Gastroesophageal sphincter (tissue), 4 donors: ENCODE data around the gene OR1Q1. TPM values are rescaled to one million over a fixed set of nuclear protein-coding genes. Genes with fewer than 3 reads are reported as not detected.
"Not testable (repeated sequence)": the region's sequence is repeated elsewhere in the genome, so short reads cannot be mapped to it uniquely, and the experiment has no call there.

Experiments
- ATAC-seq: fragments of 150-250 bp; one replicate; pipeline ENCODE4 v1.9.1; 2016; ENCODE audit warnings: mild to moderate bottlenecking, moderate library complexity
- H3K27ac ChIP-seq, 4 donors: fragments of 200-600 bp; sonication (generic) in 3 of 4; 1 replicate in 3 of 4; 2 replicates in 1 of 4; pipeline ENCODE4 v1.5.1; 2016 to 2019
- H3K27me3 ChIP-seq: fragments of 200-600 bp; sonication (generic); one replicate; pipeline ENCODE4 v1.5.1; 2019
- H3K36me3 ChIP-seq, 2 donors: fragments of 200-600 bp; sonication (generic); one replicate each; pipeline ENCODE4 v1.5.1; 2019; ENCODE audit warnings: control low read depth in 1 of 2
- H3K4me1 ChIP-seq, 3 donors: fragments of 200-600 bp; sonication (generic); 1 replicate in 2 of 3; 2 replicates in 1 of 3; pipeline ENCODE4 v1.5.1; 2016 to 2019; ENCODE audit warnings: control low read depth in 2 of 3
- H3K4me3 ChIP-seq, 2 donors: fragments of 200-600 bp; sonication (generic); one replicate each; pipeline ENCODE4 v1.5.1; 2019; ENCODE audit warnings: mild to moderate bottlenecking in 1 of 2, moderate library complexity in 1 of 2
- H3K9me3 ChIP-seq, 3 donors: fragments of 200-600 bp; sonication (generic); one replicate each; pipeline ENCODE4 v1.5.1; 2017 to 2019; ENCODE audit warnings: control low read depth in 2 of 3
- EP300 ChIP-seq: sonication (generic); formaldehyde crosslinking; IDR thresholded peaks from one replicate; pipeline ENCODE4 v1.6.1; 2017; ENCODE audit warnings: antibody characterized with exemption, mild to moderate bottlenecking
- POLR2A ChIP-seq, 2 donors: fragments of 450-650 bp; IDR thresholded peaks; one replicate each; pipeline ENCODE4 v1.6.1; 2017; ENCODE audit warnings: antibody characterized with exemption in 2 of 2, mild to moderate bottlenecking in 2 of 2, moderate library complexity in 1 of 2
- POLR2AphosphoS5 ChIP-seq: sonication (generic); formaldehyde crosslinking; IDR thresholded peaks from one replicate; pipeline ENCODE4 v1.6.1; 2017; ENCODE audit warnings: antibody characterized with exemption
- WGBS, 2 donors: methylation state at CpG; one replicate each; pipeline ENCODE4 v1.1.5; 2018; ENCODE audit warnings: low coverage in 1 of 2; 5-methylcytosine and 5-hydroxymethylcytosine counted together
- total RNA-seq, 4 donors: library from RNA; depleted of rRNA; stranded (reverse); fragments of >200 nt; gene quantifications; one replicate each; pipeline ENCODE4 v1.1.0, GENCODE V29; 2016
- TF ChIP-seq, protein P1 (sequence below), 4 experiments: fragments of 200-600 bp in 2 of 4; fragments of 450-650 bp in 2 of 4; sonication (generic) in 1 of 4; IDR thresholded peaks; one replicate each; pipeline ENCODE4 v1.5.1; 2017 to 2019; ENCODE audit warnings: antibody characterized with exemption in 4 of 4, mild to moderate bottlenecking in 2 of 4, moderate library complexity in 2 of 4

OR1Q1 gene, protein sequence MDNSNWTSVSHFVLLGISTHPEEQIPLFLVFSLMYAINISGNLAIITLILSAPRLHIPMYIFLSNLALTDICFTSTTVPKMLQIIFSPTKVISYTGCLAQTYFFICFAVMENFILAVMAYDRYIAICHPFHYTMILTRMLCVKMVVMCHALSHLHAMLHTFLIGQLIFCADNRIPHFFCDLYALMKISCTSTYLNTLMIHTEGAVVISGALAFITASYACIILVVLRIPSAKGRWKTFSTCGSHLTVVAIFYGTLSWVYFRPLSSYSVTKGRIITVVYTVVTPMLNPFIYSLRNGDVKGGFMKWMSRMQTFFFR
- total RNA-seq, result not detected

DNA sequence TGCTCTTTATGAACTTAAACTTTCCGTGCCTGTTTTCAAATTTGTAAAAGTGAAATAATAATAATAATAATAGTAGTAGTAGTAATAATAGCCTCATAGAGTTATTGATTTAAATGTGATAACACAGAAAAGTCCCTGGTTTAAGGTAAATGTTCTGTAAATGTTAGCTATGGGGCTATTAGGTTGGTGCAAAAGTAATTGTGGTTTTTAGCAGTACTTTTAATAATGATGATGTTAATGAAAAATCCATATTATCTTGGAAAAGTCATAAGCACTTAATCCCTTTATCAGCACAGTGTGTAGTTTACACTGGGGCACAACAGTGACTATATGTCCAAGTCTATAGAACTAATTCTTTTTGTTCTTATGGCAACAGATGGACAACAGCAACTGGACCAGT, at the start of gene OR1Q1:
Gene OR1Q1, plus strand, starts transcription at position 377 of the 400 bp plus-strand sequence. Its CDS starts 0 bp downstream, at position 377.
- Histone ChIP-seq H3K36me3 (no peaks in the 10 kb centered on the region), H3K27ac (no peak within 1 kb of the TSS), H3K27me3 (no peaks in the 10 kb centered on the region), H3K9me3 (peaks cover 0 to 4% (median 0%) of the 10 kb centered on the region in 3 donors), H3K4me3 (no peak within 1 kb of the TSS), H3K4me1 (no peaks in the 10 kb centered on the region)
- WGBS, 2 donors, result 50 to 76% methylated on average over 1 of the region's 1 CpG
- no peak for ATAC-seq
- TF ChIP-seq POLR2AphosphoS5, result no peak
- TF ChIP-seq, protein P1, sequence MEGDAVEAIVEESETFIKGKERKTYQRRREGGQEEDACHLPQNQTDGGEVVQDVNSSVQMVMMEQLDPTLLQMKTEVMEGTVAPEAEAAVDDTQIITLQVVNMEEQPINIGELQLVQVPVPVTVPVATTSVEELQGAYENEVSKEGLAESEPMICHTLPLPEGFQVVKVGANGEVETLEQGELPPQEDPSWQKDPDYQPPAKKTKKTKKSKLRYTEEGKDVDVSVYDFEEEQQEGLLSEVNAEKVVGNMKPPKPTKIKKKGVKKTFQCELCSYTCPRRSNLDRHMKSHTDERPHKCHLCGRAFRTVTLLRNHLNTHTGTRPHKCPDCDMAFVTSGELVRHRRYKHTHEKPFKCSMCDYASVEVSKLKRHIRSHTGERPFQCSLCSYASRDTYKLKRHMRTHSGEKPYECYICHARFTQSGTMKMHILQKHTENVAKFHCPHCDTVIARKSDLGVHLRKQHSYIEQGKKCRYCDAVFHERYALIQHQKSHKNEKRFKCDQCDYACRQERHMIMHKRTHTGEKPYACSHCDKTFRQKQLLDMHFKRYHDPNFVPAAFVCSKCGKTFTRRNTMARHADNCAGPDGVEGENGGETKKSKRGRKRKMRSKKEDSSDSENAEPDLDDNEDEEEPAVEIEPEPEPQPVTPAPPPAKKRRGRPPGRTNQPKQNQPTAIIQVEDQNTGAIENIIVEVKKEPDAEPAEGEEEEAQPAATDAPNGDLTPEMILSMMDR (IDR thresholded peaks at IDR 0.05), result no peak
- no peak for TF ChIP-seq EP300
- TF ChIP-seq POLR2A (IDR thresholded peaks at IDR 0.05), result no peak

DNA sequence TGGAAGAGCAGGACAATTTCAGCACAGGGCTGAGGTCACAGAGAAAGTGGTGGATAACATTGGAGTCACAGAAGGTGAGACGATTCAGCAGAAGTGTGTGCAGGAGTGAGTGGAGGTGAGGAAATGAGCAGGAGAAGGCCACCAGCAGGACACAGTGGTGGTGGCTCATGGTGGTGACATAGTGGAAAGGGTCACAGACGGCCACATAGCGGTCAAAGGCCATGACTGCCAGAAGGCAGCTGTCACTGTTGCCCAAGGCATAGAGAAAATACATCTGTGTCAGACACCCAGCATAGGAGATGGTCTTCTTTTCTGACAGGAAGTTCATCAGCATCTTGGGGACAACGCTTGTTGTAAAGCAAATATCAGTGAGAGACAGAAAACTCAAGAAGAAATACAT, 46.6 kb upstream of the OR1Q1 start:
- H3K36me3 ChIP-seq, result no peaks in the 10 kb centered on the region
- H3K27me3 ChIP-seq, result no peaks in the 10 kb centered on the region
- TF ChIP-seq, protein P1 (IDR thresholded peaks at IDR 0.05), result no peak
- TF ChIP-seq POLR2AphosphoS5 (no peak), EP300 (no peak), POLR2A (IDR thresholded peaks at IDR 0.05) (no peak)
- H3K27ac ChIP-seq, result no peak overlapping the region
- ATAC-seq, result no peak
- peaks cover 0 to 23% (median 0%) of the 10 kb centered on the region in 3 donors for H3K9me3 ChIP-seq
- no peaks in the 10 kb centered on the region for H3K4me1 ChIP-seq
- no peak overlapping the region for H3K4me3 ChIP-seq
- WGBS, 2 donors, result 72 to 85% methylated on average over 4 of the region's 4 CpGs

DNA sequence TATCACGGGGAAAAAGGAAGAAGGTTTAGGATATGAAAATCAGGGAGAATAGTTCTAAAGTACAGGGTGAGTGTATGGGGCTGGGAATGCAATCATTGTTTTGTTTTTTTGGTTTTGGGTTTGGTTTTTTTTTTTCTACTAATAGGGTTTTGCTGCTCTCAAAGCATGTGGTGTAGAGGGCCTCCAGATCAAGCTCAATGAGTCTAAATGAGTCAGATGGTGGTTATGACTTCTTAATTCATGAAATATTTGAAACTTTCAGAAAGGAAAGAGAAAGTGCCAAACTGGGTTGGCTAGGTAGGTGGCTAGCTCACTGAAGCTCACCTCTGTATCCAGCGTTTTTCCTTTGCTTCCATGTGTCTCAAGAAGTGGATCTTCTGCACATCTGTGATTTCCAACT, 42.1 kb upstream of the OR1Q1 start:
- H3K27ac ChIP-seq, result no peak overlapping the region
- peaks cover 0 to 8% (median 0%) of the 10 kb centered on the region in 3 donors for H3K9me3 ChIP-seq
- no peak overlapping the region for H3K4me3 ChIP-seq
- H3K4me1 ChIP-seq, result no peaks in the 10 kb centered on the region
- H3K36me3 ChIP-seq, result no peaks in the 10 kb centered on the region
- WGBS, 2 donors, result 63 to 75% methylated on average over 2 of the region's 2 CpGs
- TF ChIP-seq POLR2A (IDR thresholded peaks at IDR 0.05) (no peak), EP300 (no peak), POLR2AphosphoS5 (no peak)
- TF ChIP-seq, protein P1 (IDR thresholded peaks at IDR 0.05), result no peak
- ATAC-seq, result no peak
- H3K27me3 ChIP-seq, result no peaks in the 10 kb centered on the region

DNA sequence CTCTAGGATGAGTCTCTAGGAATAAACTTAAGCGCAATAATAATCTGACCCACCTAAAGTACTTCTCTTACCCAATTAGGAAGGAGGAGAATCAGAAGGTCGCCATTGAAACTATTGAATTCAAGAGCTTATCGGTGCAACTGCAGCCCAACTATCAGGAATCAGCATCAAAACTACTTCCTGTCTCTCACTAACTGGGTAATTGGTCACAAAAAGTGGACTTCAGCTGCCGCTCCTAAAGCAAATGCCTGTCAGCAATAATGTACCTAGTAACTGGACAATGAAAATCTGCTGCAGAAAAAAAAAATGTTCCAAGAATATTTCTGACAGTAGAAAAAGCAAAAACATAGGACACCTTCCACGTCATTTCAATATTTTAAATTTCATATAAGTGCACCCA, 34.7 kb upstream of the OR1Q1 start:
- Histone ChIP-seq H3K27me3 (no peaks in the 10 kb centered on the region), H3K27ac (no peak overlapping the region), H3K4me1 (no peaks in the 10 kb centered on the region), H3K36me3 (no peaks in the 10 kb centered on the region), H3K9me3 (peaks cover 0 to 8% (median 0%) of the 10 kb centered on the region in 3 donors), H3K4me3 (no peak overlapping the region)
- WGBS, 2 donors, result 68 to 74% methylated on average over 5 of the region's 5 CpGs
- TF ChIP-seq EP300, result no peak
- TF ChIP-seq POLR2AphosphoS5, result no peak
- no peak for TF ChIP-seq POLR2A (IDR thresholded peaks at IDR 0.05)
- TF ChIP-seq, protein P1 (IDR thresholded peaks at IDR 0.05), result no peak
- no peak for ATAC-seq

DNA sequence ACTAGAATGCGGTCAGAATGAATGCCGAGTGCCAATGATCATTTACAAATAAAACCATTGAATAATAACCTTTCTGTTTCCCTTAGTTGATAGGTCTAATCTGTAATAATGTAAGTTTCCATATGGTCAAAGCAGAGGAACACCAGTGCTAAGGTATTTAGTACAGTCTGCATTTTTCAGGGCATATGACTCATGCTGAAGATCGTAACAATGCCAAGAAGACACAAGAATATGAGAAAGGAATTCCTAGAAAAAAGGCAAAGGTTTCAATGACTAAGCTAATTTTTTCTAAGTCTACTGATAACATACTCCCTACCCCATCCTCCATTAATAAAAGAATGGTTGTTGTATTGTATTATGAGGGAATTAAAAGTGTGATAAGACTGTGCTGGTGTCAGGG, 34.2 kb upstream of the OR1Q1 start:
- Histone ChIP-seq H3K4me3 (no peak overlapping the region), H3K27me3 (no peaks in the 10 kb centered on the region), H3K9me3 (peaks cover 0 to 8% (median 0%) of the 10 kb centered on the region in 3 donors), H3K4me1 (no peaks in the 10 kb centered on the region), H3K36me3 (no peaks in the 10 kb centered on the region), H3K27ac (no peak overlapping the region)
- 67 to 81% methylated on average over 3 of the region's 3 CpGs for WGBS, 2 donors
- ATAC-seq, result no peak
- TF ChIP-seq POLR2AphosphoS5, result no peak
- TF ChIP-seq POLR2A (IDR thresholded peaks at IDR 0.05), result no peak
- TF ChIP-seq, protein P1 (IDR thresholded peaks at IDR 0.05), result no peak
- TF ChIP-seq EP300, result no peak

DNA sequence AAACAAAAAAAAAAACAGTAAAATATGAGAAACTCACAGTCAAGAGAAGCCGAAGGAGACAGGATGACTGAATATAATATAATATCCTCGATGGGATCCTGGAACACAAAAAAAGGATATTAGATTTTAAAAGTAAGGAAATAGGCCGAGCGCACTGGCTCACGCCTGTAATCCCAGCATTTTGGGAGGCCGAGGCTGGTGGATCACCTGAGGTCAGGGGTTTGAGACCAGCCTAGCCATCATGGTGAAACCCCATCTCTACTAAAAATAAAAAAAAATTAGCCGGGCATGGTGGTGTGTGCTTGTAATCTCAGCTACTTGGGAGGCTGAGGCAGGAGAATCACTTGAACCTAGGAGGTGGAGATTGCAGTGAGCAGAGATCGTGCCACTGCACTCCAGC, 31.3 kb upstream of the OR1Q1 start, which contains the start of gene OR1L8:
Gene OR1L8, minus strand, starts transcription at position 101 of the 400 bp plus-strand sequence. CDS start 14,907 bp downstream, outside the sequence.
- WGBS, 2 donors, result 81 to 89% methylated on average over 5 to 8 of the region's 8 CpGs
- H3K4me1 ChIP-seq, ATAC-seq, H3K36me3 ChIP-seq, H3K4me3 ChIP-seq, H3K9me3 ChIP-seq, H3K27me3 ChIP-seq, H3K27ac ChIP-seq: not testable (repeated sequence)
